ENCODE data around the gene INSC.

INSC gene

DNA sequence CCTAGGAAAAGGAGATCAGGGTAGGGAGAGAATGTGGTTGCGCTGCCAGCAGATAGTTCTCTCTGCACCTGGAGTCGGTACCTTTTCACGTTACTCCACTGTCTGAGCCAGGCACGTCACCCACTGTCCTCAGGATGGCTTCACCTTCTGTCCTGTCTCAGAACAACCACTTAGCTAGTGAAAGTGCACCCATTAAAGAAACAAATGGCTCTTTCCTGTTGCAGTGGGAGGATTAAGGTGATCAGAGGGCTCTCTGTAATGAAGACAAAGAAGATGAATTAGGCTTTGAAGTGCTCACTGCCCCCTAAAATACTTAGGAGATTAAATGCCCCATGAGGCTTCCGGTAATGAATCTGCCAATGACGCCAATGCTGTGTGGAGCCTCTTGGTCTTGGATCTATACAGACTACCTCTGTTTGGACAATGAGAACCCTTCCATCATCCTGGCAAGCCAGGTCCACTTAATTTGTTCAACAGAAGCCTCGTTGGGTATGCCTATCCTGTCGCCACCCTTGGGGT, 113.7 kb downstream of the INSC start:
- no peak for DNase-seq

GRCh38 chr11:15229069-15229468, 114.3 kb downstream of the INSC start:
- DNase-seq: no peak

- DNase-seq: no peak
Measured at GRCh38 chr11:15232496-15232895, 117.8 kb downstream of the INSC start.

DNA sequence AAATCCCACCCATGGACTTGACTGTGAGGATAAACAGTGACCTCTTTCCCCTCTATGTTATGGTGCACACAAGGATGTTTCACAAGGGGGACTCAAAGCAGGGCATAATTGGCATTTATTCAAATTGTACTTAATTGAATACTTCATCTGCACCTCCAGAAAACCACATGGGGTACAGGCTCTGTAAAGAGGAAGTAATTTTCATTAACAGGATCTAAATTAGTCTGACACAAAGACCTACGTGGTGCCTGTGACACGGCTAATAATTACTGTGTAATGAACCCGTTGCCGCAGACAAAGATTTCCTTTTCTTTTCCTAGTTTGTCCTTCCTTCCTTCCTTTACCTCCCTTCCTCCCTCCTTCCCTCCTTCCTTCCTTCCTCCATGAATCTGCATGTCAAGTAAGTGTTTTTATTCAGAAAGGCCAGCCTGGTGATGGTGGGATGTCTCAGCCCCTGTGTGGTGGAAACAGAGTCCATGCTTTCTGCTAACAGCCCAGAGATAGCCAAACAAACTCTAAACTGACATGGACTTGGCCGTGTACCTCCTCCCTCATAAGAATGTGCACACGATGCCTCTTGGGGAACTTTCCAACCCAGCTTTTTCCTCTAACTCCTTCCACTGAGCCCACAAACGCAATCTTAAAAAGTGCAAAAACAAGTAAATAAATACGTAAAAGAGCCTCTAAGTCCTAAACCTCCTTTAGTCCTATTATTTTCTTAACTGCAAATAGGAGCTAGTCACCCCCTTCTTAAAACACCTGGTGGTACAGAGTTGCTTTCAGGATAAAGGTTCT, 118.8 kb downstream of the INSC start:
- no peak for DNase-seq

DNA sequence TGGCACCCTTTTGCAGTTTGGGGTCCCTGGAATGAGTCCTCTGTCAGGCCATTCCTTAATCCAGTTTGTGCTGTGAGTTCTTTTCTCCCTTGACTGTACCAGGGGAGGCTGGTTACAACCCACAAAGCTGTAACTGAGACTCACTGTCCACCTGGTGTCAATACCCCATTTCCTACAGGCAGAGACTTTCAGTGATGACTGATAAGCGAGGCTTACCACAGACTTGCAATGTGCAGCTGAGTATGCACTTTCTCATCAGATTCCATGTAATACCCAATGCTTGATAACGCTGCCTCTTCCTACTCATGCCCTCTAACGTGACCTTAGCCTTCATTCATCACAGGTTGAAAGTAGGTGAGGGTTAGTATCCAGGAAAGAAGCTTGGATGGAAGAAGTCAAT, 120.1 kb downstream of the INSC start:
- no peak for DNase-seq

DNA sequence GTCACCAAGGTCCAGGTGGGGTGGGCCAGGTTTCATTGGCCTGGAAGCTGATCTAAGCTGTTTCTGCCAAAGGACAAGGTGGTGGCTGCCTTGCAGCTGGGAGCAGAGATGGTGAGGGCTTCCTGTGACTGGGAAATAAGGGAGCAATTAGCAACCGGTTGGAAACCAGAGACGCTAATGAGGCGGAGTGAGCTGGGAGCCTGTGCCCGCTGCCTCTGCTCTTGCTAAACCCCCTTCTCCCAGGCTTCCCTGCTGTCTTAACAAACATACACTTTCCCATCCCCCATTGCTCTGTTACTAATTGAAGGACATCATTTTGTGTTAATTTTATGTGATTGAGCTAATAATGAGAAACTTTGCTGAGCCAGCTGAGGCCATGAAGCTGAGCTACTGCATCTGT, 121.8 kb downstream of the INSC start:
- no peak for DNase-seq

- no peak for DNase-seq
Measured at GRCh38 chr11:15238856-15239255, 124.1 kb downstream of the INSC start.

- no peak for DNase-seq
Measured at GRCh38 chr11:15248749-15249148, 134.0 kb downstream of the INSC start.

DNA sequence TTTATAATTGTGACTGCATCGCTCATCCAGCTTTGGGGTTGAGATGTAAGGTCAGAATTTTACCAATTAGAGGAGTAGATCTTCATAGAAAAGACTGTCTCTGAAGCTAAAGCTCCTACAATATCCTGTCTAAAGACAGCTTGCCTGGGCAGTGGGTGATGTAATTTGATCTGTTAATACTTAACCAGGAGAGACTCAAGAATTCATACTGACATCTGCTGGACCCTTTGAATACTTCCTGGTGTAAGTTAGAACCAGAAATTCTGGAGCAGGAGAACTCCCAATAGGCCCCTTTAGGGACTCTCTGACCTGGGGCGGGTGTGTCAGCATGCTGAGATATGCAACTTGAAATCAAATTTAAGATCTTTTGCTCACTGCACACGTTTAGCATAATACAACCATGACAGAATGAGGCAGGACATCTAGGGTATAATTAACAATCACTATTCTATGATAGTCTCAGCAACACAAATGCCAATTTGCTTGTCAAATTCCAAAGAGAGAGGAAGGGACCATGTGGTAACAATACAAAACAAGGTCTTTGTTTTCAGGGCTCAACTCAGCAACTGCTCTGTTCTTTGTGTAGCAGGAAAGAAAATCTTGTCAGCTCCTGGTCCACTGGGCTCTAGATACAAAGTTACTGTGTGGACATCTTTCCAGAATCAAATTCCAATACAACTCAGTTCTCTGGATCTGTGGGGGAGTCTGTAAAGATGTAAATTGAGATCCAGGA, 143.9 kb downstream of the INSC start:
- DNase-seq: no peak

- no peak for DNase-seq
Measured at GRCh38 chr11:15266999-15267398, 152.3 kb downstream of the INSC start.

GRCh38 chr11:15268598-15268997, 153.9 kb downstream of the INSC start:
- DNase-seq: no peak

DNA sequence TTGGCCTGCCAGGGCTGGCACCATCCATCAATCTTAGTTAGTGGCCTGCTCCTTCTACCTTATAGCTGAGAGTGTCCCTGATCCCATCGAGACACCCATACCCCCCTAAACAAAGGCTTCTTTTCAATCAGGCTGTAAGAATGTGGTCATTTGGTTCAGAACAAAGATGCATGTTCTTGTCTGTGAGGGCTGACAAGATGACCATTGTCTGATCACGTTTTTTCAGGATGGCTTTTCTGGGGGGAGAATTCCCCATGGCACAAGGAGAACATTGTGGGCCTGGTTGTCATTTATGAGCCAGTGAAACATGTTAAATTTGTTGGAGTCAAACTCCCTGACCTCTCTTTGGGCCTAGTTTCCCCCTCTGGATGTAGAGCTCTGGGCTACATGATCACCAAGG, 160.4 kb downstream of the INSC start:
- no peak for DNase-seq

- DNase-seq: no peak
Measured at GRCh38 chr11:15276621-15277020, 161.9 kb downstream of the INSC start.

DNA sequence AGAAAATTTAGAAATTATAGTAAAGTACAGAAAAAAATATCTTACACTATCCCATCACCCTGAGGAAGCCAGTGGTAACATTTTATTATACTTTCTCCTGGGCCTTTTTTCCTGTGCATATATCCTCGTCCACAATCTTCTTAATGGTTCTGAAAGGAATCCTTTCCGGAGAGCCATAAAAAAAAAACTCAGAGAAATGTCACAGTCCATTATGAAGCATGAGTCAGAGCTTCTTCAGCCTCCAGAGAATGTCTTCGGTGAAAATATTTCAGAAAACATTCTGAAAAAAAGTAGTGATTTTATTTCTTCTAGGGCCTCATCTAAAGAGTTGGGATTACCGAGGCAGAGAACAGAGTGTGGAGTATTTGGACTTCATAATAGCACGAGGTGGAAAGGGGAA, 163.4 kb downstream of the INSC start:
- DNase-seq: no peak

GRCh38 chr11:15280393-15280792, 165.7 kb downstream of the INSC start:
- no peak for DNase-seq

DNA sequence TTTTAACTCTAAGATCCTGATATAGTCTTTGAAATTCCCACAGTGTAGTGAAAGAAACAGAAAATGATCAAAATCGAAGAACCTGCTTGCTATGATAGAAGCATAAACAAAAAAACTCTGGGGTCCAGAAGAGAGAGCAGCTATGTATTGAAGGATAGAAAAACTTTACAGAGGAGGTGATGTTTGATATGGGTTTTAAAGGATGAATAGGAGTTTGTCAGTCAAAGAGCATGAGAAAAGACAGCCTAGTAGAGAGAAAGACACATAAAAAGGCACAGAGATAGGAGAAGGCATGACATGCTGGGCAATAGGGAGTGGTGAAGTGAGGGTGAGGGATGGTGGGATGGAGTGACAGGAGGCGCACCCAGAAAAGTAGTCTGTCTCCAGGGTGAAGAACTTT, 168.0 kb downstream of the INSC start:
- no peak for DNase-seq

- no peak for DNase-seq
Measured at GRCh38 chr11:15286465-15286864, 171.7 kb downstream of the INSC start.

DNA sequence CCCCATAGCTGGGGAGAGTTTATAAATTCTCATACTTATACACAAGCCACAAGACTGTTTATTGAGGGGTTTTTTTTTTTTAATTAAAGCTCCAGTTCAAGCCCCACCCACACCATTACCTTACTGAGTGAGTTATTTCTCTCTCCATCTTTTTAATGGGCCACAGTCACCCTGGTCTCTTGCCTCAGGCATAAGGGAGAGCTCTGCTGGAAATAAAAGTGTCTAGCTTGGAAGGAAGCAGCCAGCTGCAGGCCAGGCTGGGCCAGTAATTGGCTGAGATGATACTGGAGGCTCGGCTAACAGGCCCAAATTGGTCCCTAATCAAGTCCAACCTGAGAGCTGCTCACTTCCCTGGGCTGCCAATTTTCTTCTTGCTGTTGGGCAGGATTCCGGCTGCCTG, 174.1 kb downstream of the INSC start:
- DNase-seq: no peak

DNA sequence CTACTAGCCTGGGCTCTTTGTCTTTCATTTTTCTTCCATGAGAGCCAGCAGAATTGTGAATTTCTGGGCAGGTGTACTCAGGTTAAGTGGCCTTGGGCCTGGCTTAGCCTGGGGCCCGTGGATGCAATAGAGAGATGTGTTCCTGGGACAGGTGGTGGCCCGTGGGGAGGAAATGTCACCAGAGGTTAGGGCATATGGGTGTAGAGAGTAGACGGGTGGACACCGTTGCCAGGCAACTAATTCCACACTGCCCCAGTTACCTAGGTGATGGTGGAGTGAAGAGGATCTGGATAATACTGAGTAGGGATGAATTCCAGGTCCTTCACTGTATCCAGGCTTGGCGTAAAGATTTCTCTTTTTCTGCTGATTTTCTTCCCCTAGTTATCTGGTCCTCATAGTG, 175.0 kb downstream of the INSC start:
- no peak for DNase-seq

DNA sequence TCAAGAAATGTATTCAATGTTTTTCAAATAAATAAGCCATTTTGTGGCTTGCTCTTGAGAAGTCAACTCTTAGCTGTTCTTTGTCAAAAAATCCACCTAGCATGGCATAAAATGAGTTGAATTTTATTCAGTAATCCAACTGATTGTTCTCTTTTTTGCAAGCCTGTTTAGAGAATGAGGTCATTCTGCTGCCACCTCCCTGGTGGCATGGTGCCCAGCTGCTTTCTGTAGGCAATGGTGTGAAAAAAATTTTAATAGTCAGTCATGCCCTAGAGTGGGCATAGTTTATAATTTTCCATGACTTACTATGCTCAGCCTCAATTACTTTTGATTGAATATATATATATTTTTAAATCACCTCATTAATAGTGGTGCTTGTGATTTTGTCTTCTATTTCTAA, 177.2 kb downstream of the INSC start:
- DNase-seq: no peak

GRCh38 chr11:15293975-15294620, 179.4 kb downstream of the INSC start:
- no peak for DNase-seq

DNA sequence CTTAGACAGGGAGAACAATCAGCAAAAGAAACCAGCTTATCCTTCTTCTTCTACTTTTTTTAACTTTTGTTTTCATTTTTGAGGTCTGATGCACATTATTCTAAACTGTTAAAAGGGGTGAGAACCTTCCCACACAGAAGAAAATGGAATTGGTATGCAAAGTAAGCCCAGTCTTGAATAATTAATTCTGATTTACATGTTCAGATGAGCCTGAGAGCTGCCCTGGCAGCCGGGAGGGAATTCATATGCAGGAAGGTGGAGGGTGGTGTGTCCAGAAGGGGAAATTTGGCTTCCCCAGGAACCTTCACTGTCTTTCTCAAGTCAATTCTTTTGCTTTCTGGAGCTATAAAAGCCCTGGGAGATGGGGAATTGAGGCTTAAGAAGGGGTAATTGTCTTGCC, 181.0 kb downstream of the INSC start:
- no peak for DNase-seq

Data from activated CD4-positive, alpha-beta T cell treated with anti-CD3 and anti-CD28 coated beads for 1 hour (primary cell).